NCI-H1694 (cell line): ENCODE results near the gene OR11A1.

Source experiments
- DNase-seq: peaks from one replicate; lab custom pipeline; 2025; lab: John Stamatoyannopoulos, UW

Gene OR11A1

GRCh38 chr6:29388533-29388932 lies 68.3 kb downstream of the OR11A1 start:
- no peak for DNase-seq

GRCh38 chr6:29376003-29376402 lies 80.9 kb downstream of the OR11A1 start:
- no peak for DNase-seq
